ENCODE data around the gene ASXL3. TPM values are rescaled to one million over a fixed set of nuclear protein-coding genes. Genes with fewer than 3 reads are reported as not detected.

Gene ASXL3
- polyA plus RNA-seq, 1 donor (not counting 4 experiments of a cell fraction or from before 2014, with no cell fraction given): not detected

DNA sequence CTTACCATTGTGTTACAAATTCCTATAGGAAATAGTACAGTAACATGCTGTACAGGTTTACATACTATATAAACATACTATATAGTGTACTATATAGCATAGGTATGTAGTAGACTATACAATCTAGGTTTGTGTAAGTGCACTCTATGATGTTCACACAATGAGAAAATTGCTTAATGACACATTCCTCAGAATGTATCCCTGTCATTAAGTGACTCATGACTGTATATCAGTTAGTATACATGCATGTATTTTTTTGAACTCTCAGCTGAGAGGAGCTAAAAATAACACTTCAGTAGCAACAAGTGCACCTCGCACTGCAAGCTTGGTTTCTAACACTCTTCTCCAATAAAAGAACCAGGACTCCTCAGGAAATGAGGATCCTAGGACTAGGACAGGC is 19.5 kb upstream of the ASXL3 start:
- TF ChIP-seq EZH2 (IDR thresholded peaks at IDR 0.05; ENCODE audit: low read length): no peak
- TF ChIP-seq, protein P1, sequence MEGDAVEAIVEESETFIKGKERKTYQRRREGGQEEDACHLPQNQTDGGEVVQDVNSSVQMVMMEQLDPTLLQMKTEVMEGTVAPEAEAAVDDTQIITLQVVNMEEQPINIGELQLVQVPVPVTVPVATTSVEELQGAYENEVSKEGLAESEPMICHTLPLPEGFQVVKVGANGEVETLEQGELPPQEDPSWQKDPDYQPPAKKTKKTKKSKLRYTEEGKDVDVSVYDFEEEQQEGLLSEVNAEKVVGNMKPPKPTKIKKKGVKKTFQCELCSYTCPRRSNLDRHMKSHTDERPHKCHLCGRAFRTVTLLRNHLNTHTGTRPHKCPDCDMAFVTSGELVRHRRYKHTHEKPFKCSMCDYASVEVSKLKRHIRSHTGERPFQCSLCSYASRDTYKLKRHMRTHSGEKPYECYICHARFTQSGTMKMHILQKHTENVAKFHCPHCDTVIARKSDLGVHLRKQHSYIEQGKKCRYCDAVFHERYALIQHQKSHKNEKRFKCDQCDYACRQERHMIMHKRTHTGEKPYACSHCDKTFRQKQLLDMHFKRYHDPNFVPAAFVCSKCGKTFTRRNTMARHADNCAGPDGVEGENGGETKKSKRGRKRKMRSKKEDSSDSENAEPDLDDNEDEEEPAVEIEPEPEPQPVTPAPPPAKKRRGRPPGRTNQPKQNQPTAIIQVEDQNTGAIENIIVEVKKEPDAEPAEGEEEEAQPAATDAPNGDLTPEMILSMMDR (optimal IDR thresholded peaks at IDR 0.05 in 1 of 3, IDR thresholded peaks at IDR 0.05 in 1 of 3, conservative IDR thresholded peaks at IDR 0.05 in 1 of 3; ENCODE audit: extremely low read depth in 1 of 3, insufficient read depth in 2 of 3, low read length in 3 of 3): no peak
- Histone ChIP-seq H3K4me3 (ENCODE audit: control insufficient read depth in 2 of 3, extremely low read depth in 1 of 3, insufficient read depth in 2 of 3, low read depth in 1 of 3, low read length in 3 of 3) (no peak overlapping the region), H3K9me3 (ENCODE audit: control insufficient read depth, low read depth, low read length) (no peaks in the 10 kb centered on the region), H3K27me3 (ENCODE audit: control insufficient read depth, extremely low read depth, insufficient read depth, low read length) (no peaks in the 10 kb centered on the region), H2AFZ (ENCODE audit: control insufficient read depth, low read length) (no peak overlapping the region), H3K9me1 (ENCODE audit: control insufficient read depth, extremely low read depth, insufficient read depth, low read length) (no peaks in the 10 kb centered on the region), H3K36me3 (ENCODE audit: control insufficient read depth in 2 of 2, extremely low read depth in 1 of 2, insufficient read depth in 2 of 2, low read length in 2 of 2) (no peaks in the 10 kb centered on the region), H3K9ac (ENCODE audit: control insufficient read depth, extremely low read depth, insufficient read depth, low read length) (no peak overlapping the region), H3K79me2 (ENCODE audit: control insufficient read depth, insufficient read depth, low read length) (no peaks in the 10 kb centered on the region), H3K4me1 (ENCODE audit: control insufficient read depth, extremely low read depth, insufficient read depth, low read length) (peaks cover 6% of the 10 kb centered on the region), H3K27ac (ENCODE audit: control insufficient read depth, insufficient read depth, low read length) (no peak overlapping the region), H4K20me1 (ENCODE audit: control insufficient read depth, extremely low read depth, insufficient read depth, low read length) (no peaks in the 10 kb centered on the region), H3K4me2 (ENCODE audit: control insufficient read depth, extremely low read depth, insufficient read depth, low read depth, low read length) (no peak overlapping the region)
- DNase-seq (ENCODE audit: low read depth, low spot score): no peak
- no peak for FAIRE-seq
- dilution Hi-C loops (cut with MboI; ENCODE audit: extremely low pct_ligation_motif_present, low sequenced_read_pairs): no loop called here

DNA sequence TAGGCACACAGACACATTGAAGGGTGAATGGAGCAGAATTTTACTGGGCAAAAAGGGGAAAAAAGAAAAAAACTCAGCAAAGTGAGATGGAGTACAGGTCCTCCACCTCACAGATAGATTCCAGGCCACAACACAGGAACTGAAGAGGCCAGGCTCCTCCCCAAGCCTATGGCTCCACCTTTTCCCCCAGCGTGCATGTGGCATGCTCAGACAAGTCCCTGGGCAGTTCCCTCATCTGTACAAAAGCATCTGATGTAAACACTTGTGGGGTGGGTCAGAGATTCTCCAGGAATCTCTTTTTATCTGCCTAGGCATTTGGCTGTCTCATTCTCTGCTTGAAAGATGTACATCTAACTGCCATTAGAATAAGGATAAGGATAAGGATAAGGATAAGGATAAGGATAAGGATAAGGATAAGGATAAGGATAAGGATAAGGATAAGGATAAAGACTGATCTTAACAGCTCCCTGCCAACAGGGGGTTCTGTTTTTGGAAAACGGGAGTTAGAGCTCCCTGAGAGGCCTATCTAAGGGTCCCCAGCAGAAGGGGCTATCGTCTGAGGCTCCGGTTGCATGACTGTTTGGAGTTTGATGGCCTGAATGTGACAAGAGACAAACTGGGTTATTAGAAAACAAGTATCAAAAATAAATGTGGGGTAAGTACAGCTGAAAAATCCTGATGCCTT is 17.2 kb upstream of the ASXL3 start:
- peak; percentile 89 for FAIRE-seq
- H3K4me2 ChIP-seq (ENCODE audit: control insufficient read depth, extremely low read depth, insufficient read depth, low read depth, low read length): no peak overlapping the region
- dilution Hi-C loops (cut with MboI; ENCODE audit: extremely low pct_ligation_motif_present, low sequenced_read_pairs): no loop called here
- peaks cover 6% of the 10 kb centered on the region for H3K4me1 ChIP-seq (ENCODE audit: control insufficient read depth, extremely low read depth, insufficient read depth, low read length)
- no peaks in the 10 kb centered on the region for H4K20me1 ChIP-seq (ENCODE audit: control insufficient read depth, extremely low read depth, insufficient read depth, low read length)
- H2AFZ ChIP-seq (ENCODE audit: control insufficient read depth, low read length): peak overlapping the region; percentile 24
- H3K79me2 ChIP-seq (ENCODE audit: control insufficient read depth, insufficient read depth, low read length): no peaks in the 10 kb centered on the region
- no peaks in the 10 kb centered on the region for H3K36me3 ChIP-seq (ENCODE audit: control insufficient read depth in 2 of 2, extremely low read depth in 1 of 2, insufficient read depth in 2 of 2, low read length in 2 of 2)
- no peak overlapping the region for H3K4me3 ChIP-seq (ENCODE audit: control insufficient read depth in 2 of 3, extremely low read depth in 1 of 3, insufficient read depth in 2 of 3, low read depth in 1 of 3, low read length in 3 of 3)
- no peak overlapping the region for H3K27ac ChIP-seq (ENCODE audit: control insufficient read depth, insufficient read depth, low read length)
- H3K27me3 ChIP-seq (ENCODE audit: control insufficient read depth, extremely low read depth, insufficient read depth, low read length): no peaks in the 10 kb centered on the region
- H3K9ac ChIP-seq (ENCODE audit: control insufficient read depth, extremely low read depth, insufficient read depth, low read length): no peak overlapping the region
- H3K9me3 ChIP-seq (ENCODE audit: control insufficient read depth, low read depth, low read length): no peaks in the 10 kb centered on the region
- no peak for TF ChIP-seq EZH2 (IDR thresholded peaks at IDR 0.05; ENCODE audit: low read length)
- TF ChIP-seq, protein P1 (optimal IDR thresholded peaks at IDR 0.05 in 1 of 3, IDR thresholded peaks at IDR 0.05 in 1 of 3, conservative IDR thresholded peaks at IDR 0.05 in 1 of 3; ENCODE audit: extremely low read depth in 1 of 3, insufficient read depth in 2 of 3, low read length in 3 of 3): no peak
- DNase-seq (ENCODE audit: low read depth, low spot score): peak; percentile 56
- H3K9me1 ChIP-seq (ENCODE audit: control insufficient read depth, extremely low read depth, insufficient read depth, low read length): no peaks in the 10 kb centered on the region
